SU-DHL-6 (cell line): Measurements from ENCODE around the gene IGF2R.

ENCODE experiments used
- H2AFZ ChIP-seq: fragments of 200-600 bp; sonication (generic); 2 replicates; pipeline ENCODE4 v1.6.1; 2014; ENCODE audit warnings: low read depth, mild to moderate bottlenecking, moderate library complexity, mixed read lengths, antibody characterized with exemption, low read length; ENCODE audit not compliant: severe bottlenecking
- H3F3A ChIP-seq: fragments of 200-600 bp; shearing (Covaris generic); 2 replicates; pipeline ENCODE4 v1.6.0; 2016; ENCODE audit warnings: antibody characterized with exemption, mild to moderate bottlenecking; ENCODE audit not compliant: insufficient read depth
- H3K27ac ChIP-seq: fragments of 200-600 bp; sonication (generic); 2 replicates; pipeline ENCODE4 v1.5.1; 2016; ENCODE audit warnings: low read depth, mild to moderate bottlenecking, low read length, moderate library complexity, mixed read lengths
- H3K27me3 ChIP-seq: fragments of 200-600 bp; sonication (generic), shearing (Covaris generic); 2 replicates; pipeline ENCODE4 v1.6.0; 2014; ENCODE audit warnings: mild to moderate bottlenecking, low read length
- H3K36me3 ChIP-seq: fragments of 200-600 bp; sonication (generic); 2 replicates; pipeline ENCODE4 v1.6.1; 2014; ENCODE audit warnings: mild to moderate bottlenecking, low read length, mixed read lengths
- H3K4me2 ChIP-seq: fragments of 300-600, 200-600 bp; shearing (Covaris generic), sonication (generic); 2 replicates; pipeline ENCODE4 v1.6.0; 2014; ENCODE audit warnings: low read length, low read depth, mild to moderate bottlenecking; ENCODE audit not compliant: poor library complexity, severe bottlenecking
- H3K4me3 ChIP-seq: fragments of 200-600 bp; sonication (generic); 2 replicates; pipeline ENCODE4 v1.5.1; 2014; ENCODE audit warnings: antibody characterized with exemption, low read length, mild to moderate bottlenecking, mixed read lengths; ENCODE audit not compliant: insufficient read depth, poor library complexity, severe bottlenecking
- H3K79me2 ChIP-seq: fragments of 200-600 bp; sonication (generic); 2 replicates; pipeline ENCODE4 v1.6.1; 2014; ENCODE audit warnings: mild to moderate bottlenecking, low read length, moderate library complexity; ENCODE audit not compliant: insufficient read depth
- H3K9ac ChIP-seq: fragments of 200-600 bp; sonication (generic); 2 replicates; pipeline ENCODE4 v1.7.0; 2014; ENCODE audit warnings: mild to moderate bottlenecking, low read length
- H3K9me2 ChIP-seq: fragments of 200-600 bp; sonication (generic); replicated peaks from 2 replicates; pipeline ENCODE4 v1.6.1; 2014; ENCODE audit warnings: low read length; ENCODE audit not compliant: insufficient read depth
- H3K9me3 ChIP-seq: fragments of 200-600 bp; sonication (generic); 2 replicates; pipeline ENCODE4 v1.6.1; 2014; ENCODE audit warnings: low read length, mixed read lengths; ENCODE audit not compliant: insufficient read depth
- H4K20me1 ChIP-seq: fragments of 200-600 bp; sonication (generic); 2 replicates; pipeline ENCODE4 v1.6.1; 2014; ENCODE audit warnings: low read depth, mild to moderate bottlenecking, antibody characterized with exemption, low read length, moderate library complexity, mixed read lengths
- EZH2phosphoT487 ChIP-seq: fragments of 200-600 bp; sonication (generic), shearing (Covaris generic); conservative IDR thresholded peaks from 2 replicates; pipeline ENCODE4 v1.6.1; 2018; ENCODE audit warnings: mild to moderate bottlenecking, antibody characterized with exemption, low read length, moderate library complexity, mixed read lengths
- TF ChIP-seq, protein P1 (sequence below): fragments of 200-600 bp; sonication (generic); IDR thresholded peaks from one replicate; pipeline ENCODE4 v1.5.1; 2017; ENCODE audit warnings: antibody characterized with exemption, mild to moderate bottlenecking, low read length, moderate library complexity; ENCODE audit not compliant: insufficient read depth, poor library complexity, severe bottlenecking

The IGF2R gene

GRCh38 chr6:160093061-160093460 is 124.2 kb downstream of the IGF2R start:
- H3K27ac ChIP-seq: no peak overlapping the region
- TF ChIP-seq, protein P1, sequence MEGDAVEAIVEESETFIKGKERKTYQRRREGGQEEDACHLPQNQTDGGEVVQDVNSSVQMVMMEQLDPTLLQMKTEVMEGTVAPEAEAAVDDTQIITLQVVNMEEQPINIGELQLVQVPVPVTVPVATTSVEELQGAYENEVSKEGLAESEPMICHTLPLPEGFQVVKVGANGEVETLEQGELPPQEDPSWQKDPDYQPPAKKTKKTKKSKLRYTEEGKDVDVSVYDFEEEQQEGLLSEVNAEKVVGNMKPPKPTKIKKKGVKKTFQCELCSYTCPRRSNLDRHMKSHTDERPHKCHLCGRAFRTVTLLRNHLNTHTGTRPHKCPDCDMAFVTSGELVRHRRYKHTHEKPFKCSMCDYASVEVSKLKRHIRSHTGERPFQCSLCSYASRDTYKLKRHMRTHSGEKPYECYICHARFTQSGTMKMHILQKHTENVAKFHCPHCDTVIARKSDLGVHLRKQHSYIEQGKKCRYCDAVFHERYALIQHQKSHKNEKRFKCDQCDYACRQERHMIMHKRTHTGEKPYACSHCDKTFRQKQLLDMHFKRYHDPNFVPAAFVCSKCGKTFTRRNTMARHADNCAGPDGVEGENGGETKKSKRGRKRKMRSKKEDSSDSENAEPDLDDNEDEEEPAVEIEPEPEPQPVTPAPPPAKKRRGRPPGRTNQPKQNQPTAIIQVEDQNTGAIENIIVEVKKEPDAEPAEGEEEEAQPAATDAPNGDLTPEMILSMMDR: no peak
- TF ChIP-seq EZH2phosphoT487: no peak
- H4K20me1 ChIP-seq: no peaks in the 10 kb centered on the region
- H2AFZ ChIP-seq: no peak overlapping the region
- H3K36me3 ChIP-seq: no peaks in the 10 kb centered on the region; the same call in 1 of the 2 replicates
- H3K4me3 ChIP-seq: no peak overlapping the region
- H3K27me3 ChIP-seq: no peaks in the 10 kb centered on the region
- no peak overlapping the region for H3K9ac ChIP-seq
- no peaks in the 10 kb centered on the region for H3K9me2 ChIP-seq
- H3K9me3 ChIP-seq: no peaks in the 10 kb centered on the region
- no peaks in the 10 kb centered on the region for H3F3A ChIP-seq
- no peak overlapping the region for H3K4me2 ChIP-seq
- H3K79me2 ChIP-seq: no peaks in the 10 kb centered on the region

DNA sequence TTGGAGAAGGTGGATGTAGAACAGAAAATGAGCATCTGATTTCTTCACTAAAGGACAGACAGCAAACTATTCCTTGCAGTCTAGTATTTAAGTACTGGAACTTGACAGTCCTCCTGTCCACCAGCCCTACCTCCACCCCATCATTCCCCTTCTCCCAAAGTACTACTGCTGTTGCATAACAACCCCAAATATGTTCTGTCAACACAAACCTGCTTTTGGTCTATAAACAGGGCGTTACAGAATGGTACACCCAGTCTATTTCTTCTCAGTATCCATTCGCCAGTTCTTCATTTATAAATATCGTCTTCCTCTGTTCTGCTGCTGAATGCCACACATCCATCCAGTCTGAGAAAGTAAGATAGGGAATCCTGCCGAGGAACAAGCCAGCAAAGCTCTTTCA is 125.1 kb downstream of the IGF2R start:
- Histone ChIP-seq H3K9ac (no peak overlapping the region), H3K9me3 (no peaks in the 10 kb centered on the region), H3K27me3 (no peaks in the 10 kb centered on the region), H3K79me2 (no peaks in the 10 kb centered on the region), H3K4me2 (no peak overlapping the region), H3K9me2 (no peaks in the 10 kb centered on the region), H3F3A (no peaks in the 10 kb centered on the region), H3K36me3 (no peaks in the 10 kb centered on the region), H4K20me1 (no peaks in the 10 kb centered on the region), H3K27ac (no peak overlapping the region), H2AFZ (no peak overlapping the region), H3K4me3 (no peak overlapping the region)
- no peak for TF ChIP-seq EZH2phosphoT487
- TF ChIP-seq, protein P1: no peak

- TF ChIP-seq EZH2phosphoT487: no peak
- TF ChIP-seq, protein P1: no peak
- no peaks in the 10 kb centered on the region for H3K9me3 ChIP-seq
- H3K9ac ChIP-seq: no peak overlapping the region
- H3K4me3 ChIP-seq: no peak overlapping the region
- H3K9me2 ChIP-seq: no peaks in the 10 kb centered on the region
- H3K79me2 ChIP-seq: no peaks in the 10 kb centered on the region
- H3K4me2 ChIP-seq: no peak overlapping the region
- no peak overlapping the region for H2AFZ ChIP-seq
- H3K27ac ChIP-seq: no peak overlapping the region
- H3F3A ChIP-seq: no peaks in the 10 kb centered on the region; the same call in 1 of the 2 replicates
- H3K36me3 ChIP-seq: no peaks in the 10 kb centered on the region
- H3K27me3 ChIP-seq: no peaks in the 10 kb centered on the region
- H4K20me1 ChIP-seq: no peaks in the 10 kb centered on the region
Observed at GRCh38 chr6:160095146-160095845, 126.4 kb downstream of the IGF2R start.
